HG02798 (cell line): ENCODE measurements around the gene HSP90AA1.
"Not testable (repeated sequence)": the region's sequence is repeated elsewhere in the genome, so short reads cannot be mapped to it uniquely, and the experiment has no call there.

Experiments
- ATAC-seq: cut with Tn5 transposase; IDR thresholded peaks from one replicate; pipeline ENCODE4 v1.9.1; 2021; ENCODE audit warnings: mild to moderate bottlenecking; ENCODE audit not compliant: unreplicated experiment, poor library complexity

The HSP90AA1 gene

GRCh38 chr14:102095231-102095870 lies 8.5 kb upstream of the HSP90AA1 start:
- no peak for ATAC-seq

- ATAC-seq, result no peak
Measured at GRCh38 chr14:102094101-102094500, 7.3 kb upstream of the HSP90AA1 start.

DNA sequence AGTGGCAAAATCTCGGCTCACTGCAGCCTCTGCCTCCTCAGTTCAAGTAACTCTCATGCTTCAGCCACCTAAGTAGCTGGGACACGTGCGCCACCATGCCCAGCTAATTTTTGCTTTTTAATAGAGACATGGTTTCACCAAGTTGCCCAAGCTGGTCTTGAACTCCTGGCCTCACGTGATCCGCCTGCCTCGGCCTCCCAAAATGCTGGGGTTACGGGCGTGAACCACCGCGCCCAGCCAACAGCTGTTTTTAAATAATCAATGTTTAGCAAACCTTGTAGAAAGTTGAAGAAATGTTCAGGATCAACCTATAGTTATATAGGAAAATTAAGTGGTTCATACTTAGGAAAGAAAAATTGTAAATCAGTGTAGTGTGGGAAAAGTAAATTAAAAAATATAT lies 6.0 kb upstream of the HSP90AA1 start:
- no peak for ATAC-seq

- no peak for ATAC-seq
Measured at GRCh38 chr14:102090713-102091112, 3.9 kb upstream of the HSP90AA1 start.

- no peak for ATAC-seq
Measured at GRCh38 chr14:102089621-102090343, 2.9 kb upstream of the HSP90AA1 start.

- no peak for ATAC-seq
Measured at GRCh38 chr14:102088012-102088792, 1.4 kb upstream of the HSP90AA1 start.

DNA sequence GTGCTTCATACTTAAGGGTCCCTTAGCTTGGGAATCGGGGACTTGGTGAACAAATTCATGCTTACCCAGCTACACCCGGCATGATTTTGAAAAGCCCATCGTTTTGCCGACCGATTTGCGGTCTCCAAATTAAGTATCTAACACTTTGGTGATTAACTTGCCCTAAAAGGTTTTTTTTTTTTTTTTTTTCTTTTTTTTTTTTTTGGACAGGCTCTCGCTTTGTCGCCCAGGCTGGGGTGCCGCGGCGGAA lies 843 bp upstream of the HSP90AA1 start:
- ATAC-seq, result no peak

GRCh38 chr14:102086709-102086971 lies 204 bp downstream of the HSP90AA1 start:
- no peak for ATAC-seq

- ATAC-seq, result peak; percentile 25
Measured at GRCh38 chr14:102085948-102086708, 716 bp downstream of the HSP90AA1 start.

- no peak for ATAC-seq
Measured at GRCh38 chr14:102085488-102085887, 1.4 kb downstream of the HSP90AA1 start.

GRCh38 chr14:102084931-102085330 lies 1.9 kb downstream of the HSP90AA1 start:
- no peak for ATAC-seq

GRCh38 chr14:102084522-102084921 lies 2.3 kb downstream of the HSP90AA1 start:
- not testable (repeated sequence) for ATAC-seq

DNA sequence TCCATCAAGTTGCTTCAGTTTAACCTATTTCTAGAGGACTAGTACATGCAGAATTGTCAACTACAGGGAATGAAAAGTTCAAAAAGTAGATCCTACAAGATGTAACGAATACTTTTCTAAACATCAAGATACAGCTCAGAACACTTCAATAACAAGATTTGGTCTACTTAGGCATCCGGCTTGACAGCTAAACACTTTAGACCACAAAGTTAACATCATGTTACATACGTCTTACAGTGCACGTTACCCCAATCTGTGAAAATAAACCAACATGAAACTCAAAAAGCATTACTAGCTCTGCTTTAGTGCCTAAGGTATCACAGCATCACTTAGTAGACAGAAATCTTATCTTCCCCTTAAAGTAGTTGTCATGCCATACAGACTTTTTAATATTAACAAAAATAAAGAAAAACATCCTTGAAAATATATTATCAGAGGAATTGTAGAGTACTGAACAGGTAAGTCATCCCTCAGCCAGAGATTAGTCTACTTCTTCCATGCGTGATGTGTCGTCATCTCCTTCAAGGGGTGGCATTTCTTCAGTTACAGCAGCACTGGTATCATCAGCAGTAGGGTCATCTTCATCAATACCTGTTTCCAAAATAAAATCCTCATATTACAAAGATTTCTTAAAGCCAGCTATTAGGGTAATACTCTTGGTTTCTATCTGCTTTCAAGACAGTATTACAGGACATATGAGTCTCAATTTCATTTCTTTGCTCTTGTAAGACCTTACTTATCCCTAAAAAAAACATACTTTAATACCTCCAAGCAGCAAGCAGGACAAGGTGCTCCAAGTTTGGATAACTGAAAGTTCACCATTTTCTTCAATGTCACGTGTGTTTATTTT lies 5.4 kb downstream of the HSP90AA1 start:
- no peak for ATAC-seq

DNA sequence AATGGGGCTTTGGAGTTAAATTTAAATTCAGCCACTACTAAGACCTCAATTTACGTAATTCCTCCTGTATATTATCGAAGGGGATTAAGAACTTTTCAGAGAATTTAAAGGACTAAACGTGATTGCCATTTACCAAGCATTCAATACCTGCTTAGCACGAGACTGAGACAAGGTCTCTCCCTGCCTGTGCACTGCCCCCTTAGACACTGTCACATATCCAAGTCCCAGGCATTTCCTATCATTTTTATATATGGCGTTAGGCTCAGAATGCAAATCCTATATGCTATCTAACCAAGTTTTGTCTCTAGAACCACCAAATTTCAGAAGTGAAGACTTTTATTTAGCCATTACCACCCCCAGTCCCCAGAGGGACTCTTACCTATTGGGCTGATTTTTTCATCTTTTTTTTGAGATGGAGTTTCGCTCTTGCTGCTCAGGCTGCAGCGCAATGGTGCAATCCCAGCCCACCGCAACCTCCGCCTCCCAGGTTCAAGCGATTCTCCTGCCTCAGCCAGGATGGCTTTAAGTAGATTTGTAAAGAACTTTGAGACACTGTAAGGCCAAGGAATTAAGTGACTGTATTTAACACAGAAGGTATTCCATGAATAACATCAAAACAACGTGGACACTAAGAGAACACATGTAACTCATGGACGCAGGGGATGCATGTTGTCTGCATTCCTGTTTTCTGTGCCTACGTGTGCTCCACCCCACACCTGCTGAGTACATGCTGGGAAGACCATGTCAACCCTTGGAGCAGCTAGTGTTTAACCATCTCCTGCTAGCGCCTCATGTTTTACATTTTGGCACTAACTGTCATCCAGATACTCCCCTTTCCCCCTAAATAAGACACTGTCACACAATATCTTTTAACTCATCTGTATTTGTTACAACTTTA lies 6.4 kb downstream of the HSP90AA1 start:
- ATAC-seq, result no peak

- no peak for ATAC-seq
Measured at GRCh38 chr14:102079700-102079979, 7.2 kb downstream of the HSP90AA1 start.

GRCh38 chr14:102078831-102079699 lies 7.8 kb downstream of the HSP90AA1 start:
- no peak for ATAC-seq

GRCh38 chr14:102078361-102078791 lies 8.5 kb downstream of the HSP90AA1 start:
- not testable (repeated sequence) for ATAC-seq

GRCh38 chr14:102077382-102077709 lies 9.5 kb downstream of the HSP90AA1 start:
- ATAC-seq, result no peak

DNA sequence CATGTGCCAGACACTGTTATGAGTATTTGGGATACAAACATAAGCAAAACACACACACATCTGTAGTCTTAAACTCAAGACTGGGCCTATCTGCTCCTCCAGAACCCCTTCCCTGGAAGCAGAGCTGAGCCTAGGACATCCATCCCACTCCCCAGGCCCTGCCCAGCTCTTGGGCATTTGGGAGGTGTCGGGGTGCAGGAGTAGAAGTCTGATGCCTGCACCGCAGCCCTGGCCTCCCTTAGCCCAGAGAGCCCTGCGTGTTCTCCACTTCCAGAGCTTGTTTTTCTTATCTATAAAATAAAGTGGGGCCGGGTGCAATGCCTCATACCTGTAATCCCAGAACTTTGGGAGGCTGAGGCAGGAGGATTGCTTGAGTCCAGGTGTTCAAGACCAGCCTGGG lies 11.7 kb downstream of the HSP90AA1 start:
- ATAC-seq, result no peak
